Activated naive CD4-positive, alpha-beta T cell treated with anti-CD3 and anti-CD28 coated beads, Interleukin-2, amount 10 ng/mL, durations not matched to agents 7 days and 5 days (primary cell): ENCODE measurements around the gene DHDH.

ENCODE experiments used
- CTCF ChIA-PET: fragments of 350-600 bp; sonication (Branson Sonifier 250); formaldehyde crosslinking; loops from one replicate; lab custom pipeline; 2021; ENCODE audit warnings: antibody characterized with exemption; lab: Charles Lee
- DNase-seq: peaks from one replicate; pipeline ENCODE4 v3.0.0-alpha.2; 2020
- H3K27ac Mint-ChIP-seq: one replicate; pipeline ENCODE4 v1.8.0; 2021; ENCODE audit warnings: mild to moderate bottlenecking, moderate library complexity, mixed read lengths
- H3K27me3 Mint-ChIP-seq: one replicate; pipeline ENCODE4 v1.8.0; 2021; ENCODE audit warnings: mild to moderate bottlenecking, mixed read lengths
- H3K36me3 Mint-ChIP-seq: one replicate; pipeline ENCODE4 v1.8.0; 2021; ENCODE audit warnings: mixed read lengths
- H3K4me1 Mint-ChIP-seq: one replicate; pipeline ENCODE4 v1.8.0; 2021; ENCODE audit warnings: mixed read lengths
- H3K4me3 Mint-ChIP-seq: one replicate; pipeline ENCODE4 v1.8.0; 2021; ENCODE audit warnings: mild to moderate bottlenecking, moderate library complexity, mixed read lengths
- H3K9me3 Mint-ChIP-seq: one replicate; pipeline ENCODE4 v1.8.0; 2021; ENCODE audit warnings: mixed read lengths

The DHDH gene

DNA sequence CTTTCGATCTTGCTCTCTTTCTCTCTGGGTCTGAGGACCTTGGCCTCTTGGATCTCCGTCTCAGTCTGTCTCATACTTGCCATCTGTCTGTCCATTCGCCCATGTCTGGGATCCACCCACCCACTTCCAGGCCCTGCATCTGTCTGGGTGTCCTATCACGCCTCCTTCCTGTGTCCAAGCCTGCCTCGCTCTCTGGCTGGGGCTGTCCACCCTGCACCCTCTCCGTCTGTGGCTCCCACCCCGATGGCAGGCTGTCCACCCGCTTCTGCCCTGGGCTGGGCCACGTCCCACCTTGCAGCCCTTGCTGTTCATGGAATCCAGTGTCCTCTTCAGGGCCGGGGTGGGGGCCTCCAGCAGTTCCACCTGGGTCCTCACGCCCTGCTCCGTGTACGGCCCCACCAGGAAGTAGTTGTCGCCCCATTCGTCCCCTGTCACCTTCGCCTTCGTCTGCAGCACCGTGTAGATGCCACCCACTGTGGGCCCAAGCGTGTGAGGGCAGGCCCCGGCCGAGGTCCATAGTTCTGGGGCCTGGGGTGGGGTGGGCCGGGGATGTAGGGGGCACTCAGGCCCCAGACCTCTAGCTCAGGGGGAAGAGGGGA, 57.6 kb downstream of the DHDH start:
- no peak overlapping the region for H3K27ac Mint-ChIP-seq
- DNase-seq = no peak
- no peaks in the 10 kb centered on the region for H3K9me3 Mint-ChIP-seq
- peaks cover 40% of the 10 kb centered on the region for H3K4me1 Mint-ChIP-seq
- peaks cover 20% of the 10 kb centered on the region for H3K36me3 Mint-ChIP-seq
- CTCF ChIA-PET = interaction anchor here (1.2 to 1.5 kb wide), 2 partner anchors 148 to 196 kb away, joined by 3 to 5 read pairs; no protein-coding TSS in a partner anchor
- H3K4me3 Mint-ChIP-seq = peak overlapping the region; percentile 94
- H3K27me3 Mint-ChIP-seq = no peaks in the 10 kb centered on the region

DNA sequence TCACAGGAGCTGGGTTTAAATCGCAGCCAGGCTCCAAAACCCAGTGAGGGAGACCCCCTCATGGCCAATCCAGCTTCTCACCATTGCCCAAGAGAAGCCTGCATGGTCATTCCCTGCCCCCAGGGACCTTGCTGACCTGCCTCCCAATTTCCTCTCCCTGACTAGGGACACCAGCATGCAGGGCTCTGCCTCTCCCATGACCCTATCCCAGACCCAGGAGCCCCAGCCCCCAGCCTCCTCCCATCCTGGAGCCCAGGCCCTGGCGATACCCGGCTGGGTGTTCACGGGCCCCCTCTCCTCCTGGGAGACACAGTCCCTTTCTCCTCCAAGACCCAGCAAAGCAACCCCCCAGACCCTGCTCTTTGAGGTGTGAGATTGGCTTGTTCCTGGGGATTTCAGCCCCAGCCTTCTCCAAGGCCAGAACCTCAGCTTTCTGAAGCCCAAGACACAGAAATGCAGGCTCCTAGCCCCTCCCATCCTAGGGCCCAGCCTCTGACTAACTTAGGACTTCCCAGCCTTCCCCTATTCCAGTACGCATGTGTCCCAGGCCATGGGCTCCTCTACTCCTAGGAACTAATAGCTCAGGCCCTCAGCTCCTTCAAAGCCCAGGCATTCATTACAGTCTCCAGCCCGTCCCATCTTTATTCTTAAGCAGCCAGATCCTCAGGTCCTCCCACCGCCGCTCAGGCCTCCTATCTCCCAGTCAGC, 58.5 kb downstream of the DHDH start:
- no peak for DNase-seq
- peaks cover 19% of the 10 kb centered on the region for H3K36me3 Mint-ChIP-seq
- H3K27me3 Mint-ChIP-seq = no peaks in the 10 kb centered on the region
- H3K9me3 Mint-ChIP-seq = no peaks in the 10 kb centered on the region
- CTCF ChIA-PET = interaction anchor here (0.9 to 2.0 kb wide), 4 partner anchors 24 to 197 kb away, joined by 3 to 5 read pairs (median 4); no protein-coding TSS in a partner anchor
- peak overlapping the region; percentile 97 for H3K27ac Mint-ChIP-seq
- peaks cover 43% of the 10 kb centered on the region for H3K4me1 Mint-ChIP-seq
- H3K4me3 Mint-ChIP-seq = peak overlapping the region; percentile 94

DNA sequence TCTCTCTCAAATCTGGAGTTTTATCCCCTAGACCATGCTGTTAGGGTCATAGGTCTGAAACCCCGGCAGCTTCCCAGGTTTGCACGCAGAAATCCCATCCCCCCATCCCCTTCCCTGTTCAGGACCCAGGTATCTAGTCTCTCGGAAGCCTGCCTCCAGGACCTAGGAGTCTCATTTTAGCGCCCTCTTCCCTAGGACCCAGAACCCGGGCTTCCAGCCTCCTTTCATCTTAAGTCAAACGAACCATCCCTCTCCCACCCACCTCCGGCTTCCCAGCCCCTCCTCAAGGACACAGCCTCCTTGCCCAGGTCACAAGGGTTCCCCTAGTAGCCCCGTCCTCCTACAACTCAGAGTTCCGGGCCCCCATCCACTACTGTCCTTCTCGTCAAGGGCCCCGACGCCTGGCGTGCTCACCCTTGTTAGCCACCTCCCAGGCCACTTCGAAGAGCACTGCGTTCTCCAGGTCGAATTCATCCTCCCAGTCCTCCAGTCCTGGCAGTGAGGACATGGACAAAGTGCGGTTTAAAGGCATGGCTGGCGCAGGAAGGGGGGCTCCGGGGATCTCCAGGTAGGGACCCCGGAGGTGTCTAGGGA, 59.2 kb downstream of the DHDH start:
- CTCF ChIA-PET = interaction anchor here (0.8 to 2.0 kb wide), 17 partner anchors 9 to 205 kb away, joined by 3 to 14 read pairs (median 5); partner anchors contain the start of gene LIN7B
- peak overlapping the region; percentile 97 for H3K27ac Mint-ChIP-seq
- peak overlapping the region; percentile 94 for H3K4me3 Mint-ChIP-seq
- peaks cover 44% of the 10 kb centered on the region for H3K4me1 Mint-ChIP-seq
- H3K9me3 Mint-ChIP-seq = no peaks in the 10 kb centered on the region
- H3K36me3 Mint-ChIP-seq = peaks cover 16% of the 10 kb centered on the region
- H3K27me3 Mint-ChIP-seq = no peaks in the 10 kb centered on the region
- no peak for DNase-seq

DNA sequence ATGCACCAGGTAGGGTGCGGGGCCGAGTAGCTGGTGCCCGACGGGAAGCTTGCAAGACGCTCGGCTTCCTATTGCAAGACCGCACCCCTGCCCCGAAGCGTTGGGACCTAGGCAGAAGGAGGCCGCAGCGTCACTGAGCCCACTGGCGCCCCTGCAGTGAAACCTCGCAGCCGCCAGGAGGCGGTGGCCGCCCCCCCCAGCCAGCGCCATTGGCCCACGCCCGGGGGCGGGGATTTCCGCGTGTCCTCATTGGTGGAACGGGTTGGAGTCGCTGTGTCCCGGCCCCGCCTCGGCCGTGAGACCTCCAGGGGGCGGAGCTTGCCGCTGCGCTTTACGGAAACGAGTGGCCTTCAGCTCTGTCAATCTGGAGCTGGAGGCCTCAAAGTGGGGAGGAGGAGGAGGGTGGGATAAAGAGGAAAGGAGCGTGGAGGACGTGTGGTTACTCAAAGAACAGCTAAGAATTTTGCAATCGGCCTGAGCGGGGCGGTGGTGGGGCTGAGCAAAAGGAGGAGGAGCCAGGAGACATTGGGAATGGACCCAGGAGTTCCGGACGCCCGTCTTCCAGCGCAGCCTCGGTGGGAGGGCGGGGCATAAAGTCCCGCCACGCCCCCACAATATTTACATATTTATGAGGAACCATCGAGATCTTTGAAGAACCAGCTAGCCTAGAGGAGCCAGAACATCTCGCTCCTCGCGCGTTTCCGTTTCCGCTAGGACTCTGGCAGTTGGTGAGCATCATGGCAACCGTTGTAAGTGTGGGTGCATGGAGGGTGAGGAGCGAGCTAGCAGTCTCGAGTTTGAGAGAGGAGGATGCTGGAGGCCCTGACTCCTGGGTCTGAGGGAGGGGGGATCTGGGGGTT, 59.9 kb downstream of the DHDH start, which contains the start of the genes GYS1 and RUVBL2:
GYS1 (minus strand) TSS at position 135 of the 860 bp plus-strand sequence. CDS start 197 bp downstream, outside the sequence.
RUVBL2 (plus strand) TSS at position 713 of the 860 bp plus-strand sequence; CDS start at position 738, 25 bp downstream.
- H3K9me3 Mint-ChIP-seq = no peaks in the 10 kb centered on the region
- H3K4me1 Mint-ChIP-seq = peaks cover 49% of the 10 kb centered on the region
- peaks cover 12% of the 10 kb centered on the region for H3K36me3 Mint-ChIP-seq

DNA sequence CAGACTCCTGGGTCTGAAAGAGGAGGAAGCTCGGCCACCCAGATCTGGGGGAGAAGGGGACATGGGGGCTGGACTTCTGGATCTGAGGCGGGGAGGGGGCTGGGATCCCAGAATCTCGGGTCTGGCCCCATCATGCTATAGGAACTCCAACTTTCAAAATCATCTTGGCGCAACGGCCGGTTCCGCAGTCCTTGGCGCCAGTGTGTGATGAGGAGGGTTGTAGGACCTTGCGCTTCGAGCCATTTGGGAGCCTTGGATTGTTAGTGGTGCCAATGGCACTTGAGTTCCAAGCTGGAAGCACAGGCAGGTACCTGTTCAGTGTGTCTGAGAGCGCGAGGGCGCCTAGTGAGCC, 60.5 kb downstream of the DHDH start:
- Mint-ChIP-seq H3K27ac (peak overlapping the region; percentile 97), H3K36me3 (peaks cover 12% of the 10 kb centered on the region), H3K4me1 (peaks cover 49% of the 10 kb centered on the region), H3K9me3 (no peaks in the 10 kb centered on the region), H3K27me3 (no peaks in the 10 kb centered on the region), H3K4me3 (peak overlapping the region; percentile 94)
- no peak for DNase-seq
- CTCF ChIA-PET = interaction anchor here (1.0 to 1.8 kb wide), 15 partner anchors 8 to 206 kb away, joined by 3 to 14 read pairs (median 6); no protein-coding TSS in a partner anchor

More for the DNA sequence above, 59.9 kb downstream of the DHDH start, which contains the start of the genes GYS1 and RUVBL2:
- Mint-ChIP-seq H3K27me3 (no peaks in the 10 kb centered on the region), H3K27ac (peak within 1 kb of the TSS; percentile 97), H3K4me3 (peak within 1 kb of the TSS; percentile 94)
- peak; percentile 99 for DNase-seq
- CTCF ChIA-PET = interaction anchor here (0.5 to 2.0 kb wide), 24 partner anchors 9 to 206 kb away, joined by 3 to 14 read pairs (median 4); partner anchors contain the start of gene LIN7B
